ENCODE measurements around the gene C1QC. TPM values are rescaled to one million over a fixed set of nuclear protein-coding genes. Genes with fewer than 3 reads are reported as not detected.

The C1QC gene
- total RNA-seq, 3 donors from 2014 or later: 0.38 to 0.74 (median 0.68) TPM

GRCh38 chr1:22611530-22611947 is 31.9 kb upstream of the C1QC start:
- no peaks in the 10 kb centered on the region for H3K36me3 Mint-ChIP-seq (ENCODE audit: insufficient read depth)
- no peaks in the 10 kb centered on the region for H3K9me3 Mint-ChIP-seq
- DNase-seq (no peak), ATAC-seq (peak in 1 of 2 donors; percentile 46)
- H3K4me1 Mint-ChIP-seq (ENCODE audit: low read depth): no peaks in the 10 kb centered on the region
- H3K27me3 Mint-ChIP-seq (ENCODE audit: low read depth): peaks cover 53% of the 10 kb centered on the region
- H3K4me3 Mint-ChIP-seq: no peak overlapping the region

DNA sequence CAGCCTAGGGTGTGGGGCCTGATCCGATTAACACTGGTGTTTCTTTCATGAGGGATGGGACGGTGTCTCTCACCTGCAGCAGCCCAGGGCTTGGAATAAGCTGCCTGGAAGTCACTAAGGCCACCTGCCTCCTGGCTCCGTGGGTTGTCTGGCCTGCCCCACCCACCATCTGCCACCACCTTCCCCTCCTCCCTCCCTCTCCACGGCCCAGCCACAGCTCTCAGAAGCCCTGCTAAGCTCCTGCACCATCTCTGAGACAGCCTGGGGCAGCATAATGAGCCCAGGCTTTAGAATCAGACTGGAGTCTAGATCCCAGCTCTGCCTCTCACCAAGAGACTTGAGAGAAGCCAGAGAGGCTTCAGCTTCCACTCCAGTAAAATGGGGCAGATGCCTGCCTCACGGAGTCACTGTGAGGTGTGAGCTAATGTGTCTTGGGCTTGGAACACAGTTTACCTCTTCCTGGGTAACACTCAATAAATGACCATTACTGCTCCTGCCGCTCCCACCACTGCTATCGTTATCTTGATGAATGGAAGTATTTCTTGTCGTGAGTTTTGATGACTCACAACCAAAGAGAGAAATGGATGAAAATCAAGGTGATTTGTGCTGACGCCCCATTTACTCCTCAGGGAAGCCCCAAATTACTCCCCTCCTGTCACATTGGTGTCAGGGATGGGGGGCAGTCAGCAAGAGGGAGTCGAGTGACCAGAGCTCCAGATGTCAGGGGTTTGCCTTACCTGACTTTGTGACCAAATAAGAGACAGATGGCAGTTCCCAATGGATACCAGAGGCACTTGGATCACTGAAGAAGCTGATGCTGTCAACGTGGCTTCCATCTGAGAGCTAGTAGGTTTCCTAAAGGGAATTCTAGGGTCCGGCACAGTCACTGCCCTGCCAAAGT is 30.5 kb upstream of the C1QC start:
- no peak overlapping the region for H3K4me3 Mint-ChIP-seq
- ATAC-seq: no peak
- peaks cover 54% of the 10 kb centered on the region for H3K27me3 Mint-ChIP-seq (ENCODE audit: low read depth)
- H3K4me1 Mint-ChIP-seq (ENCODE audit: low read depth): no peaks in the 10 kb centered on the region
- DNase-seq: no peak
- H3K36me3 Mint-ChIP-seq (ENCODE audit: insufficient read depth): no peaks in the 10 kb centered on the region
- H3K9me3 Mint-ChIP-seq: no peaks in the 10 kb centered on the region

- Mint-ChIP-seq H3K4me3 (no peak overlapping the region), H3K4me1 (ENCODE audit: low read depth) (no peaks in the 10 kb centered on the region), H3K27me3 (ENCODE audit: low read depth) (peaks cover 48% of the 10 kb centered on the region), H3K9me3 (no peaks in the 10 kb centered on the region), H3K36me3 (ENCODE audit: insufficient read depth) (no peaks in the 10 kb centered on the region)
- DNase-seq: no peak
- no peak for ATAC-seq
Observed at GRCh38 chr1:22613572-22613918, 29.9 kb upstream of the C1QC start.

DNA sequence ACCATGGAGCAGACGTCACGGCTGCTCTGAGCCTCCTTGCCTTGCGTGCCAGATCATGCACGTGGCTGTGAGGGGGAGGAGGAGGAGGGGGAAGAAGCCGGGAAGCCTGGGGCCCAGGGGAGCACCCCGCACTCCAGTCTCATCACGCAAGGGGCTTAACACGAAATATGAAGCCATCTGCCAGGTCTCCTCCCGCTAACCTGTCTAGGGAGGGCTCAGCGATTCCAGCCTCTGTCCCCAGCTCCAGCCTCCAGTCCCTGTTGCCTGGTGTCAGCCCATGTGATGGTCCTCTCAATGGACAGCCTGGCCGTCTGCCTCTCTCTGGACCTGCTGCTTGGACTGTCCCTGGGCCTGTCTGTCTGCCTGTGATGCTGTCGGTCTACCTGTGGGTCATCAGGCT is 29.5 kb upstream of the C1QC start:
- no peaks in the 10 kb centered on the region for H3K9me3 Mint-ChIP-seq
- no peaks in the 10 kb centered on the region for H3K4me1 Mint-ChIP-seq (ENCODE audit: low read depth)
- H3K36me3 Mint-ChIP-seq (ENCODE audit: insufficient read depth): no peaks in the 10 kb centered on the region
- ATAC-seq (no peak), DNase-seq (no peak)
- H3K4me3 Mint-ChIP-seq: no peak overlapping the region
- peaks cover 46% of the 10 kb centered on the region for H3K27me3 Mint-ChIP-seq (ENCODE audit: low read depth)

- no peaks in the 10 kb centered on the region for H3K36me3 Mint-ChIP-seq (ENCODE audit: insufficient read depth)
- no peaks in the 10 kb centered on the region for H3K4me1 Mint-ChIP-seq (ENCODE audit: low read depth)
- peaks cover 42% of the 10 kb centered on the region for H3K27me3 Mint-ChIP-seq (ENCODE audit: low read depth)
- ATAC-seq (no peak), DNase-seq (no peak)
- no peaks in the 10 kb centered on the region for H3K9me3 Mint-ChIP-seq
- H3K4me3 Mint-ChIP-seq: no peak overlapping the region
Observed at GRCh38 chr1:22615886-22616285, 27.5 kb upstream of the C1QC start.

DNA sequence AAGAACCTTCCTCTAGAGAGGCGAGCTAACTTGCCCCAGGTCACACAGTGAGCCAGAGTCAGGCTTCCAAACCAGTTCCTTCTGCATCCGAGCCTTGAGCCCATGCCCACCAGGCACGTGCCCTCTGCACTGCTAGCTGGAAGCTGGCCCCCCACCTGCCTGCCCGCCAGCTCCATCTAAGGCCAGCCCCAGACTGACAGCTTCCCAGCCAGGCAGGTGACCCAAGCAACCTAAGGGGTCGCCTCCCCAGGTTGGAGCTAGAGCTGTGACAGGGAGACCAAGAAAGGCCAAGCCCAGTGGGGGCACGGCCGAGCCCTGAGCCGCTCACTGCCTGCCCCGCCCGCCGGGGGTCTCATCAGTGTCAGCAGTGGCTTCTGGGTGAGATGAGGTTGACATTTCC is 26.9 kb upstream of the C1QC start:
- no peaks in the 10 kb centered on the region for H3K36me3 Mint-ChIP-seq (ENCODE audit: insufficient read depth)
- ATAC-seq (no peak), DNase-seq (no peak)
- no peak overlapping the region for H3K4me3 Mint-ChIP-seq
- H3K9me3 Mint-ChIP-seq: no peaks in the 10 kb centered on the region
- H3K27me3 Mint-ChIP-seq (ENCODE audit: low read depth): peaks cover 38% of the 10 kb centered on the region
- H3K4me1 Mint-ChIP-seq (ENCODE audit: low read depth): no peaks in the 10 kb centered on the region

GRCh38 chr1:22618056-22618455 is 25.4 kb upstream of the C1QC start:
- DNase-seq (no peak), ATAC-seq (no peak)
- Mint-ChIP-seq H3K4me3 (no peak overlapping the region), H3K4me1 (ENCODE audit: low read depth) (no peaks in the 10 kb centered on the region), H3K36me3 (ENCODE audit: insufficient read depth) (no peaks in the 10 kb centered on the region), H3K9me3 (no peaks in the 10 kb centered on the region), H3K27me3 (ENCODE audit: low read depth) (peaks cover 41% of the 10 kb centered on the region)

DNA sequence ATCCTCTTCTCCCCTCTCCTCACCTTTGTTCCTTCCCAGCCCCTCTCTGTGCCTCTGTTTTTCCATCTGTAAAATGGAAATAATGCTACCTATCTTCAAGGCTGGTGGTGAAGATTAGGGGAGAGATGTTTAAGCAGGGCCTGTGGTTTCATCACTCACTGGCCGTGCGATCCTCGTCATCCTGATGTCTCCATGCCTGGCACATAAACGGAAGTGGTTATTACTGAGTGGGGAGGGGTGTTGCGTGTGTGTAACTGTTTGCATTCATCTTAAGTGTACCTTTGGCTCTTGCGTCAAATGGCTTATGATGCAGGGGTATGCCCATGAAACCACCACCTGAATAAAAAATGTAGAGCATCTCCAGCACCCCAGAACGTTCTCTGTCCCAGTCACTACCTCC is 24.2 kb upstream of the C1QC start:
- ATAC-seq (no peak), DNase-seq (no peak)
- H3K9me3 Mint-ChIP-seq: no peaks in the 10 kb centered on the region
- no peaks in the 10 kb centered on the region for H3K36me3 Mint-ChIP-seq (ENCODE audit: insufficient read depth)
- H3K4me3 Mint-ChIP-seq: no peak overlapping the region
- peaks cover 36% of the 10 kb centered on the region for H3K27me3 Mint-ChIP-seq (ENCODE audit: low read depth)
- no peaks in the 10 kb centered on the region for H3K4me1 Mint-ChIP-seq (ENCODE audit: low read depth)

- H3K4me3 Mint-ChIP-seq: no peak overlapping the region
- peaks cover 36% of the 10 kb centered on the region for H3K27me3 Mint-ChIP-seq (ENCODE audit: low read depth)
- H3K9me3 Mint-ChIP-seq: no peaks in the 10 kb centered on the region
- no peaks in the 10 kb centered on the region for H3K36me3 Mint-ChIP-seq (ENCODE audit: insufficient read depth)
- ATAC-seq (no peak), DNase-seq (no peak)
- no peaks in the 10 kb centered on the region for H3K4me1 Mint-ChIP-seq (ENCODE audit: low read depth)
Observed at GRCh38 chr1:22619798-22620197, 23.6 kb upstream of the C1QC start.

DNA sequence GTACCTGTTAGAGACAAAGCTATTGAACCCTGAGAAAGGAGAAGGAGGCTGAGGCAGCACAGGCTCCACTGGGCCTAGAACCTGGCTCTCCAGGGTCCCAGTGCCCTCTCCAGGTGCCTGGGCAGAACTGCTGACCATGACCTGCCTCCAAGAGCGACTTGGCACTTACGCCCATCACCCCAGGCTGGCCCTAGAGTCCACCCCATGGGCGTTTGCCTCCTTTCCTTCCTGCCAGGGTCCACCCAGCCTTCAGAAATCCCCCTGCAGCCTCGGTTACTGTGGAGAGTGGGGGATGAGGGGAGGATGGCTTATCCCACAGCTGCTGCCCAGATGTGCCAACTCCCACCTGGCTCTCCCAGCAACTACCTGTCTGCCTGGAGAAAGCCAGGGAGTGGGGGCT is 21.7 kb upstream of the C1QC start:
- Mint-ChIP-seq H3K9me3 (no peaks in the 10 kb centered on the region), H3K36me3 (ENCODE audit: insufficient read depth) (no peaks in the 10 kb centered on the region), H3K4me1 (ENCODE audit: low read depth) (no peaks in the 10 kb centered on the region), H3K4me3 (no peak overlapping the region), H3K27me3 (ENCODE audit: low read depth) (peaks cover 39% of the 10 kb centered on the region)
- no peak for ATAC-seq
- DNase-seq: no peak

DNA sequence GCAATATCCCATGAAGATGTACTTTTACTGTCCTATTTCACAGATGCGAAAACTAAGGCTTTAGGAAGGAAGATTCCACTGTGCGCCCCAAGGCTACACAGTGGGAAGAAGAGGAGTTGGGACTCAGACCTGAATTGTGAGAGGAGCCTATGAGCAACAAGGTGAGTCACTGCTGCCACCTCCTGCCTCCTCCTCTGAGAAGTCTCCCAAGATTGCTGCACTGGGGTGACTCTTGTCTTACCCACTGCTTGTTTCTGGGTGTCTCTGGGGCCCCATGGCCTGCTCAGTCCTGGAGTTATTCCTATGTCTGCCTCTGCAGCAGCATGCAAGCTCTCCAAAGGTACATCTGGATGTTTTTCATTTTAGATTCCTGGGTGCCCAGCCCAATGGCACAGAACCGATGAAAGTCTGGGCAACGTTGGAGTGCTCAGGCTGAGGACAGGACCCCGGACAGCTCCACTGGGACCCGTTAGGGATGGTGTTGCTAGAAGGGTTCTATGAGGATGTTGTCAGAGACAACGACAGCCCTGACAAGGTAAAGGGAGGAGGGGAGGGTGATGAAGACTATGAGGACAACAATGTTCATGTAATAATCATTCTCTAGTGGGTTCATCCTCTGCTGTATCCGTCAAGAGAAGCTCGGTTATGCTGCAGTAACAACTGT is 18.0 kb upstream of the C1QC start:
- DNase-seq: no peak
- H3K36me3 Mint-ChIP-seq (ENCODE audit: insufficient read depth): no peaks in the 10 kb centered on the region

DNA sequence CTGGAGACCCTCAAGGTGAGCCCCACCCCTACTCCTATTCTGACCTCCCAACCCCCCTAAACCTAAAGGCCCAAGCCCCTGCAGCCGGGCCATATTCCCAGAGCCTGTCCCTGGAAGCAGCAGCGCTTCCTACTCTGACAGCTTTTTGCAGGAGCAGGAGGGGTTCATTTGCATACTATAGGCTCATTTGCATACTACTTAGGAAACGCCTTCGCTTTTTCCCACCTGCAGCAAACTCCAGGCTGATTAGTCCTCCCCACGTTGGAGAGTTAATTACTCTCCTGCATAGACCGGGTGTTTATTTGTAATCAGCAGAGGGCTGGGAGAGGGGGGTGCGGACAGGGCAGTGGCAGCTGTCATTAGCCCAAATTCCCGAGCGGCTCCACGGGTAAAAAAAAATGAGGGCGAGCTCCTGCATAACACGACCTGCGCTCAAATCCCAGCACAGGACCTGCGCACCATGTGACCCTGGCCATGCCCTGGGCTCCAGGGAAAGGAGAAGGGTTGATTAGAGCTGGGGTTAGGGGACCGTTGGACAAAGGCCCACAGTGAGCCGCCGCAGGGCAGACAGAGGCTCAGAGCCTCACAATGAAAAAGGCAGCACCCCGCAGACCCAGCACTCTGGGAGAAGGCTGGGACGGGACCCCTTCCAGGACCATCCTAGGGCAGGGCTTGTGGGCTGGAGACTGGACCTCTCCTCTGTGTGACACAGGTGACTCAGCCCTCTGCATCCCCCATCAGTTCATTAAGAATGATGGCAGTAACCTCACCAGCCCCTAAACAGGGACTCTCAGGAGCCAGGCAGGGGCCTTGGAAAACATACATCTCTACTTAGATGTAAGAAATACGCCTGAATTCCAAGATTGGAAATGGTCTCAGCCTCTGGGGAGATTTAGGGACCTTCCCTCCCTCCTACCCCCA is 16.9 kb upstream of the C1QC start:
- Mint-ChIP-seq H3K4me1 (ENCODE audit: low read depth) (no peaks in the 10 kb centered on the region), H3K4me3 (no peak overlapping the region), H3K9me3 (no peaks in the 10 kb centered on the region), H3K36me3 (ENCODE audit: insufficient read depth) (no peaks in the 10 kb centered on the region), H3K27me3 (ENCODE audit: low read depth) (peaks cover 45% of the 10 kb centered on the region)
- ATAC-seq (no peak), DNase-seq (no peak)

More for the DNA sequence above, 18.0 kb upstream of the C1QC start:
- no peaks in the 10 kb centered on the region for H3K9me3 Mint-ChIP-seq
- H3K27me3 Mint-ChIP-seq (ENCODE audit: low read depth): peaks cover 43% of the 10 kb centered on the region
- H3K4me3 Mint-ChIP-seq: no peak overlapping the region
- H3K4me1 Mint-ChIP-seq (ENCODE audit: low read depth): no peaks in the 10 kb centered on the region
- no peak for ATAC-seq

GRCh38 chr1:22627331-22627730 is 16.1 kb upstream of the C1QC start:
- no peaks in the 10 kb centered on the region for H3K9me3 Mint-ChIP-seq
- H3K4me3 Mint-ChIP-seq: no peak overlapping the region
- ATAC-seq (no peak), DNase-seq (no peak)
- peaks cover 47% of the 10 kb centered on the region for H3K27me3 Mint-ChIP-seq (ENCODE audit: low read depth)
- no peaks in the 10 kb centered on the region for H3K4me1 Mint-ChIP-seq (ENCODE audit: low read depth)
- H3K36me3 Mint-ChIP-seq (ENCODE audit: insufficient read depth): no peaks in the 10 kb centered on the region

DNA sequence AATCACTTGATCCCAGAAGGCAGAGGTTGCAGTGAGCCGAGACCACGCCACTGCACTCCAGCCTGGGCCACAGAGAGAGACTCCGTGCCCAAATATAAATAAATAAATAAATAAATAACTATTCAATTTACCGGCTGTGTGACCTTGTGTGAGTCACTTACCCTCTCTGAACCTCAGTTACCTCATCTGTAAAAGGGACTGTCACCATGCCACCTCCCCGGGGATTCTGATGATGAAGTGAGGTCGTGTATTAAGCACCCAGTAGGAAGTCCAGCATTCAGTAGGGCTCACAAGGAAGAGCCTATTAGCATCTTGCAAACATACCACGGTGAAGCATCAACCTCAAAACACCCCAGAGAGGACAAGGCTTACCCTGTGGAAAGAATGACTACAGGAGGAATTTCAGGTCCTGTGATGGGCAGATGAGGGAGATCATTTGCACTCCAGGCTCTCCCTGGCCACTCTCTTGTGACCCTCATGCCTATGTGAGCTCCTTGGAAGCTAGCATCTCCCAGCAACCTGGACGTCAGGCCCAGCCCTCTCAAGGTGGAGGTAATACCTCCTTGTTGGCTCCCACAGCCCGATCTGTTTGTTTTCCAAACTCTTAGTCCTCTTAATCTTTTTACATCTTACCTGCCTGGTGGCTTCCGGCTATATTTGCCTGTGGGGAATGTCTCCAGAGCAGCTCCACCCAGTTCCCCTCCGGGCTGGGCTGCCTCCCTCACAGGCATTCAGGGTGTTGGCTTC is 14.6 kb upstream of the C1QC start:
- H3K27me3 Mint-ChIP-seq (ENCODE audit: low read depth): peaks cover 45% of the 10 kb centered on the region

More for the DNA sequence above, 14.6 kb upstream of the C1QC start:
- Mint-ChIP-seq H3K36me3 (ENCODE audit: insufficient read depth) (no peaks in the 10 kb centered on the region), H3K9me3 (no peaks in the 10 kb centered on the region), H3K4me3 (no peak overlapping the region), H3K4me1 (ENCODE audit: low read depth) (no peaks in the 10 kb centered on the region)
- ATAC-seq: no peak
- no peak for DNase-seq
